GF-D8 (cell line): ENCODE results near the gene RNF157.
"Not testable (repeated sequence)": the region's sequence is repeated elsewhere in the genome, so short reads cannot be mapped to it uniquely, and the experiment has no call there.

Experiments
- DNase-seq: peaks from one replicate; lab custom pipeline; 2025; lab: John Stamatoyannopoulos, UW

RNF157 gene

DNA sequence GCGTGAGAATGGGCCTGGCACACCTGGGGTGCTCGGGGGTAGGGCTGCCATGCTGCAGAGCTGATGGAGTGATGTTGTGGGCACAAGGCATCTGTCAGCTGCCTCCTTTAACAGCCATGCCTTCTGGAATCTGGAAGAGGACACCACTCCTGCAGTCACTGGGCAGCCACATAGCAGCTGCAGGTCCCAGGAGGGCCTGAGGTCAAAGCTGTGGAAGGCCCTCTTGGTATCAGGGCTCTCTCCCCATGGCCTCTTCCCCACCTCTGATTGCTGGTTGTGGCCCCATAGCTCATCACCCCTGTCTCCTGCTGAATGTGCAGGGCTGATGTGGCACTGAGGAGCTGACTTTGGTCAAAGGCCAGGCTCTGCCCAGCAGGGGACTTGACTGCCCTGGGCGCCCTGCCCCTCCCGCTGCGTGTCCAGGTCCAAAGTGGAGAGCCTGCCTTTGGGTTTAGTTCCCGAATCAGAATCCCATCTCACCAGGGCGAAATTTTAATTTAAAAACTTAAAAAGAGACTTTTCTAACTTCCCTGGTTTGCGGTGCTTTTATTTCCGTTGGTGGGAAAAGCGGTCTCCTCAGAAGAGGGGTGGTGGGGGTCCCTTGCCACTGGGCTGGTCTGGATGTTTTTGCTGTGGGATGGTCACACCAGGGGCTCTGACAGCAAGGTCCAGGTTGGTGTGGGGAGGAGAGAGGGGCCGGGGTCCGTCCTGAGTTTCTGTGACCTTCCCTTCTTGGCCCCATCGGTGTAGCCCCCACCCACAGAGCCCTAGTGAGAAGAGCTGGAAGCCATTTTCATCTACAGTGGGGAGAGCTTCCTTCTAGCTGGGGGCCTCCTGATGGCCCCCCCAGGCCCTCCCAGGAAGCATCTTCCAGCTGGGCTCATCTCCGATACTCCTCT lies 30.7 kb upstream of the RNF157 start:
- DNase-seq = no peak

DNA sequence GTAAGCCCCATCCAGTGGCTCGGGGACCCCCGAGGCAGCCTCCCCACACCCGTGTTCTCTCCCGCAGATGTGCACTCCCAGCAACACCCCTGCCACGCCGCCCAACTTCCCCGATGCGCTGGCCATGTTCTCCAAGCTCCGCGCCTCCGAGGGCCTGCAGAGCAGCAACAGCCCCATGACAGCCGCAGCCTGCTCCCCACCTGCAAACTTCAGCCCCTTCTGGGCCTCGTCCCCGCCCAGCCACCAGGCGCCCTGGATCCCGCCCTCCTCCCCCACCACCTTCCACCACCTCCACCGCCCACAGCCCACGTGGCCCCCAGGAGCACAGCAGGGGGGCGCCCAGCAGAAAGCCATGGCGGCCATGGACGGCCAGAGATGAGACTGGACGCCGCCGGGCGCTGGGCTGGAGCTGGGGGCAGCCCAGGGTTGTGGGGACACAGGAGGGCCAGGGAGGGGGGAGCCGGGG lies 29.9 kb upstream of the RNF157 start:
- no peak for DNase-seq

DNA sequence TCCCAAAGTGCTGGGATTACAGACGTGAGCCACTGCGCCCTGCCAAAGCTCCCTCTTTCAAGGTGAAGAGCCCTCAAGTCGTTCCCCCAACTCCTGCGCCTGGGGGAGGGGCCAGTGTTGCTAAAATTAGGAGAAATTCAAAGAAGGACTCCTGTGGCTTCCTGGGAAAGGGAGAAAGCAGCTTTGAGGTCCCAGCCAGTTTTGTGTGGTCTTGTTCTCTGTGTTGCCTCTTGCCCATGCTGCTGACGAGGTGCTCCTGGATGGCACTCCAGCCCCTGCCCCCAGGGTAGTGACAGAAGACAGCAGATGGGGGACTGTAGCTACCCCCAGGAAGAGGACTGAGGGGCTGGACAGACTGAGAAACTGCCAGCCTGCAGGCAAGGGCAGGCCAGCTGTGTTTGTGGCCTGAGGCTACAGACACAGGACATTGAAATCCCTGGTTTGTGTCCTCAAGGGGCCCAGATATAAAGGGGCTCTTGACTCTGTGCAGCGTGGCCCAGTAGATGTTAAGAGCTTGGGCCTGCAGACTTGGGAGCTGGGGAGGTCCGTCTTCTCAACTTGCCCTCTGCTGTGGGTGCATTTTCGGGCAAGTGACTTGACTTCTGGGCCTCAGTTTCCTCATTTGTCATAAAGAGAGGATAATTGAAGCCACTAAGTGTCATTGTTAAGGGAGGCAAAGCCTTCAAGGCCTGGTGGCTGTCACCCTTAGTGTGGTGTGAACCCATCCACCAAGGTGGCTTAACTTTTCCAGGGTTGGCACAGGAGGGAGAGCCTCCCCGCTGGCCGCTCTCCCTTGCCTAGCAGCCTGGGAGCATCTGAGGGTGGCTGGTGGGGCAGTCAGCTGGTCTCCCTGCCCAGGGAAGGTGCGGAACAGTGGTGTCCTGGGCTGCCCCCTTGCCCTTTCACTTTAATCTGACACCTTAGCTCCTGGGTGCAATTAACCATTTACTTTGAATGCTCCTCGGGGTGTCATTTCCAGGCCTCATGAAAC lies 29.0 kb upstream of the RNF157 start:
- DNase-seq = no peak

DNA sequence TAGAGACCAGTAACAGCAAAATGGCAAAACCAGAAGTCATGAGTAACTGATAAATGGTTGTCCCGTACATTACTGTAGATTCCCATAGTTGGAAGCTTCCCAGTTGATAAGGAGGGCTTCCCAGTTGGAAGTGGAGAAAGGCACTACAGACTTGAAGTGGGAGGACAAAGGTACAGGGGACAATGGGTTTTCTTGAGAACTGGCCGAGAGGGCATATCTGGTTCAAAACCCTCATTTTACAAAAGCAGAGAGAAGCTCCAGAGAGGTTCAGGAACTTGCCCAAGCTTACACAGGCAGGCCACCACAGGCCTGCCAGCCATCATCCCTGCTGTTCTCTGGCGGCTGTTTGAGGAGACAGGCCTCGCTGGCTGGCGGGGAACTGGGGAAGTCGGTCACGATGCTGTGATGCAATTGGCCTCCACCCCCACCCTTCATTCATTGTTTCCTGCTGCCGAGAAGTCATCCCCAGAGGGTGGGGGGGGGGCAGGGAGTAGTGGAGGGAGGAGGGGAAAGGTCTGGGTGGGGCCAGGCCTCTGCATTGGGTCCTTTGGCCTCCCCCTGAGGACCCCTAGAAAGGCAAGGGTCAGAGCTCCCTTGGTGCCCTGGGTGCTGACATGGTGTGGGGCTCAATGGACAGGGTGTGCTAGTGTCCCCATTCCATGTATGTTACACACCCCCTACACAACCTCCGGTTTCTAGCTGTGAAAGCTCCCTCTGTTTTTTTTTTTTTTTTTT lies 27.9 kb upstream of the RNF157 start:
- DNase-seq = peak; percentile 89

DNA sequence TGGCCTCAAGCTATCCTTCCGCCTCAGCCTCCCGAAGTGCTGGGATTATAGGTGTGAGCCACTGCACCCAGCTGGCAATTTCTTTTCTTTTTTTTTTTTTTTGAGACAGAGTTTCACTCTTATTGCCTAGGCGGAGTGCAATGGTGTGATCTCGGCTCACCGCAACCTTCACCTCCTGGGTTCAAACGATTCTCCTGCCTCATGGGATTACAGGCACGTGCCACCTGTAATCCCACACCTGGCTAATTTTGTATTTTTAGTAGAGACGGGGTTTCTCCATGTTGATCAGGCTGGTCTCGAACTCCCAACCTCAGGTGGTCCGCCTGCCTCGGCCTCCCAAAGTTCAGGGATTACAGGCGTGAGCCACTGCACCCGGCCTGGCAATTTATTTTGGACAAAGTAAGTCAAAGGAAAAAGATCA lies 27.3 kb upstream of the RNF157 start:
- not testable (repeated sequence) for DNase-seq

DNA sequence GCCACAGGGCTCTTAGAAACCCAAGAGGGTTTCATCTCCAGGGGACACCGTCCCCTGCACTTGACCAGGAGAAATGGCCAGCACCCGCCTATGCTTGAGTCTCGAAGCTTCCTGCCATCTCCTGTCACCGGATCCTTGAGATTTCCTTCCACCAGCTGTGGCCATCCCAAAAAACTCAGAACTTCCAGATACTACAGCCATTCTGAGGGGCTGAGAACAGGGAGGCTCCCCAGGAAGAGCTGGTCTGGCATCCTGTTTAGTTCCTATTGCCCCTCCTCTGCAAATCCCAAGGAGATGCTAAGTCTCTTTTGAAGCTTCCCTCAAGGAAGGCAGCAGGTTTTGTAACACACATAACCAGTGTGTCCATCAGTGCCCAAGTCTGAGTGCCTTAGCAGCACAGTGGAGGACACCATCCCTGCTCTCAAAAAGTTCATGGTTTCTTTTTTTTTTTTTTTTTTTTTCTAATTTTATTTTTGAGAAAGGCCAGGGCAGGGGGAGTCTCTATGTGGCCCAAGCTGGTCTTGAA lies 26.8 kb upstream of the RNF157 start:
- no peak for DNase-seq

DNA sequence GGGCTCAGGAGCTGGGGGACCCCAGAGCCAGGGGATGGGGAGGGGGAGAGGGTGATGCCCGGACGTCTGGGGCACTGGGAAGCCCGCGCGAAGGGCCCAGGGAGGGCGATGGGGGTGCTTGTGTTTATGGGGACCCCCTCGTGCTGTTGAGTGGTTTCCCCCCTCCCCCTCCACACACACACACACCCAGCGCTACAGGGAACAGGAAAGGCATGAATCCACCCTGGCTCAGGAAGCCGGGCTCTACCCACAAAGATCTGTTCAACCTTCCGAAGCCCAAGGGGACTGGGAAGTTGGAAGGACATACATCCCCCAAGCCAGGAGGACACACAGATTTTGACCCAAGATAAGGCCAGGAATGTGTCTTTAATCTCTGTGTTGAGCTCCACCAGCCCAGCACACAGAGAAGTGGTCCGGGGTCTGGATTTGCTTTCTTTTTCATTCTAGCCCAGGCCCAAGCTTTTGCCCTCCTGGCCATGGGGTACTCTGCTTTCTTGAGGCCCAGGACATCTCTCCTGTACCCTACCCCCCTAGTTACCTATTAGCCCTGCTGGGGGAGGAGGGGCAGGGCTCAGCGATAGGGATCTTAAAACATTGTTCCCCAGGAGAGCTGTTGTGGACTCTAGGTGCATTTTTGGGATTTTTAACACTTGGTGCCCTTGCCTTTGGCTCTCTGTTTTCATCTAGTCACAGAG lies 26.1 kb upstream of the RNF157 start:
- no peak for DNase-seq

DNA sequence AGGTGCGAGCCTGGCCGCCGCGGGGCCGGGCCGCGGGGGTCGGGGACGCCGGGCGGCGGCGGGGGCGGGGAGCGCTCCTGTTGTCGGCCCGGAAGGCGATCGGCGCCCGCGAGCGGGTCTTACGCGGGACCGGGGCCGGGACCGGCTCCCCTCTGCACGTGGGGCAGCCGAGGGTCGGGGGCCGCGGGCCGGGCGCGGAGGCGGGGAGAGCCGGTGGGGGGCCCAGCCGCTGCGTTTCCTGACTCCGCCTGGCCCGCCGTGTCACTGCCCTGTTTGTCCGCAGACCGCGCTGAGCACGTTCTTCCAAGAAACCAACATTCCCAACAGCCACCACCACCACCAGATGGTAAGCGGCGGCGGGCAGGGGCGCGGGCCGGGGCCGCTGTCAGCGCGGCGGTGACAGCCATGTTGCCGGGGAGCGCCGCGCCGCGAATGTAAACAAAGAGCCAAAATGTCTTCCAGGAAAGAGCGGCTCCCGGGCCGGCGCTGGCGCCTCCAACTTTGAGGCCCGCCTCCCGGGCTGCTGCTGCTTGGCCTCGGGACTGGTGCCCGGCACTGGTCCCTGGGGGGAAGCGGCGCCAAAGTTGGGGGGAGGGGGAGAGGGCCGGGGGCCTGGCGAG lies 25.4 kb upstream of the RNF157 start:
- DNase-seq = no peak

DNA sequence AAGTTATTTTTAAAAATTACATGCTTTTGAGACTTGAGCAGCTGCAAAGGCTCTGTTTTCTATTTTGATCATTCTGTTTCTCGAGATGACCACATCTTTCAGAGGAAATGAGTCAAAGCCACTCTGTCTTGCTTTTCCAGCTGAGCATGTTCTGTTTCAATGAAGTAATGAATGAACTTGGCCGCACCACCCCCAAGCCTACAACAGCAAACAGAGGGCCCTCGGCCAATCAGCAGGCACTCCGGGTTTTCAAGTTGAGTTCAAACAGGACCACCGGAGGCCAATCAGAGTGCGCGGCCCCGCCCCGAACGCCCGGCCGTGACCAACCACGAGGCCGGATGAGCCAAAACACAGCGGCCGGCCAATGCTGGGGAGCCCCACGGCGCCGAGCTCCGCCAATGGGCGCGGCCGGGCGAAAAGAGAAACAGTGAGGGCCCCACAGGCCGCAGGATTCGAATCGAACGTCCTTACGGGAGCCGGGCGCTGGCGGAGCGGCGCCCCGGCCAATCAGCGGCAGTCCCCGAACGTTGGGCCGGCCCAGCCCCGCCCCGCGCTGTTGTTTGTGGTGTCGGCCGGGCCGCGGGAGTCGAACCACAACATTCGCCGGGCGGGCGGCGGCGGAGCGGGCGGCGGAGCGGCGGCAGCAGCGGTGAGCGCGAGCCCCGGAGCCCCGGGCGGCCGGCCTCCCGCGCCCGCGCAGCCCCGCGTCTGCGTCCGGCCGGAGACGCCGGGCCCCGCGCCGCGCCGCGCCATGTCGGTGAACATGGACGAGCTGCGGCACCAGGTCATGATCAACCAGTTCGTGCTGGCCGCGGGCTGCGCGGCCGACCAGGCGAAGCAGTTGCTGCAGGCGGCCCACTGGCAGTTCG lies 24.7 kb upstream of the RNF157 start, which contains the start of gene UBALD2:
Gene UBALD2, plus strand, starts transcription at position 594 of the 869 bp plus-strand sequence. Its CDS starts 158 bp downstream, at position 752.
- DNase-seq = peak; percentile 97

DNA sequence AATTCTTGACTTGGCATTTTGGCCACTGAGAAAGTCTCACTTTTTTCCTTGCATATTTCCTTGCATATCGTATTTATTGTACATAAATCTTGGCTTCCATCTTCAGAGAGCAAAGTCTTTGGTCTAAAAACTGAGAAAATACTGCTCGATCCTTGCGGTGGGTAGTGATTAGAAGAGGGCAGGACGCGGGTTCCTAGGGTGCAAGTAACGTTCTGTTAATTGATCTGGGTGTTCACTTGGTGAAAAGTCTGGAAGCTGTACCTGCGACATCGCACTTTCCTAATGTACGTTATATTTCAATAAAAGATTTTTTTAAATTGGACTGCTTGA lies 24.1 kb upstream of the RNF157 start:
- DNase-seq = no peak

DNA sequence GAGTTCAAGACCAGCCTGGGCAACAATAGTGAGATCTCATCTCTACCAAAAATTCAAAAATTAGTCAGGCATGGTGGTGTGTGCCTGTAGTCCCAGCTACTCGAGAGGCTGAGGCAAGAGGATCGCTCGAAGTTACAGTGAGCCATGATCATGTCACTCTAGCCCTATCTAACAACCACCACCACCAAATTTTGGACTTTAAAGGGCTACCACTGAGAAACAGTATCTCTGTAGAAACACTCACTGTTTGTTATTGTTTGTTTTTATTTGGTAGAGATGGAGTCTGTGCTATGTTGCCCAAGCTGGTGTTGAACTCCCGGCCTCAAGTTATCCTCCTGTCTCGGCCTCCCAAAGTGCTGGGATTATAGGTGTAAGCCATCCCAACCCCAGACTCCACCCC lies 23.6 kb upstream of the RNF157 start:
- no peak for DNase-seq

DNA sequence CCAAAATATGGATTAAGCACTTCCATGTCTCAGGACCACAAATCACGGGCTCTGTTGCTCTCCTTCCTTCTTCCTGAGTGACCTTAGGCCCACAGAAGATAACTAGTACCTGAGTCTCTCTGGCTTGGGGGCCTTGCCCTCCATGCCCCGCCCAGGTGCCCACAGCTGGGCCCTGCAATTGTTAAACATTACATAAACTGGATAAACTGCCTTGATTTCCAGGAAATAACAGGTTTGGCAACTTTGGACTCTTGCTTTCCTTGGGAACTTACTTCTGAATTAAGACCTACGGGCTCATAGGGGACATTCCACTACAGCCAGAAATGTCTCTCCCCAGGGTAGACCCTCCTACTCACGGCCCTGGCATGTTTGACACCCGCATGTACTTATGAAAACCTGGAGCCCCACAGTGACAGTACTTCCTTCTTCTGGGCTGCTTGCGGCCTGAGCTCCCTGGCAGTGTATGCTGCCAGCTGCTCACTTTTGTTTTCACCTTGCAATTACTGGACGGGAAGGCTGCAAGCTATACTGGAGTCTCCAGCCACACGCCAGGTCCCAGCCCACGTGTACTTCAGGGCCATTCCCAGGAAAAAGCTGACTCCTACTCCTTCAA lies 22.5 kb upstream of the RNF157 start:
- peak; percentile 76 for DNase-seq

DNA sequence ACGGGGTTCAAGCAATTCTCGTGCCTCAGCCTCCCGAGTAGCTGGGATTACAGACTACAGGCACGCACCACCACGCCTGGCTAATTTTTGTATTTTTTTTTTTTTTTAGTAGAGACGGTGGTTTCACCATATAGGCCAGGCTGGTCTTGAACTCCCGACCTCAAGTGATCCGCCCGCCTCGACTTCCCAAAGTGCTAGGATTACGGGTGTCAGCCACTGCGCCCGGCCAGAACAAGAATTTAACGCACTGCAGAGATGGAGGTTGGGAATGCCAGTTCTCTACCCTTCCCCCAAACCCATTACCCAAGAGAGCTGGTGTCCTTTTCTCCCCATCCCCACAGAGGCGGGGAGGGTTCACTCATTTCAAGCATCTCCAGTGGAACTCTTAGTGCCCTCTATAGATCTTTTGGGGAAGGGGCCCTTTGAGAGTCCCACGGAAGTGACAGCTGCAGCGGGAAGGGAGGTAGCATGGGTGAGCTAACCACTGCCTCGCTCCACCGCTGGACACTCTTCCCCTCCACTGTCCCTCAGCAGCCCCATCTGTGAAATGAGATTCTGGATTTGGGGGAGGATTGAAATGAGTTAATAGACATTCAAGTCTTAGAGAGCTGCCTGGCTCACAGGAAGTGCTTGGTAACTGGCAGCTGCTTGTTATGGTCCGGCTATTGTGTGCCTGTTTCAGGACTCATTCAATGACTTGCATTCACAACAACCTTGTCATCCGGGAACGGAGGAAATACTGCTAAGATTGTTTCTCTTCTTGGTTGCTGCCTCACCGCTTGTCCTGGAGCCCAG lies 21.3 kb upstream of the RNF157 start:
- no peak for DNase-seq

DNA sequence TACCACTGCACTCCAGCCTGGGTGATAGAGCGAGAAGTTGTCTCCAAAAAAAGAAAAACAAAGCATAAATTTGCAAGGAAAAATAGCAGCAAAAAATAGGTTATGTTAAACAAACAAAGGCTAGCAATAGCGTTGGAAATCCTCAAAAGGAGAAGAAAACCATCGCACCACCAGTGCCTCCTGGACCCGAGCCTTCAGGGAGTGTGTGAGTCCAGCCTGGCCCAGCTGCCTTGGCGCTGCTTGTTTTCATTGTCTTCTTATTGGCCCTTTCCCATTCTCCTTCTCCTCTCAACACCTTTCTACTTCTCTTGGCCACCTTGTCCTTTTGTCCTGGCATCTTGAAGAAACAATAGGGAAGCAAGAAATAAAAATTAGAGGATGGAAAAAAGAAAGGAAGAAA lies 20.4 kb upstream of the RNF157 start:
- DNase-seq = no peak

DNA sequence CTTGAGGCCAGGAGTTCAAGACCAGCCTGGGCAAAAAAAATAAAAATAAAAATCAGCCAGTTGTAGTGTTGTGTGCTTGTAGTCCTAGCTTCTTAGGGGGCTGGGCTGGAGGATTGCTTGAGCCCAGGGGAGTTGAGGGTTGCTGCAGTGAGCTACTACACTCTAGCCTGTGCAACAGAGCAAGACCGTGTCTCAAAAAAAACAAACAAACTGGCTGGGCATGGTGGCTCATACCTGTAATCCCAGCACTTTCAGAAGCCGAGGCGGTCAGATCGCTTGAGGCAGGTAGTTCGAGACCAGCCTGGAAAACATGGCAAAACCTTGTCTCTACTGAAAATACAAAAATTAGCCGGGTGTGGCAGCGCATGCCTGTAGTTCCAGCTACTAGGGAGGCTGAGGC lies 19.9 kb upstream of the RNF157 start:
- DNase-seq = no peak

DNA sequence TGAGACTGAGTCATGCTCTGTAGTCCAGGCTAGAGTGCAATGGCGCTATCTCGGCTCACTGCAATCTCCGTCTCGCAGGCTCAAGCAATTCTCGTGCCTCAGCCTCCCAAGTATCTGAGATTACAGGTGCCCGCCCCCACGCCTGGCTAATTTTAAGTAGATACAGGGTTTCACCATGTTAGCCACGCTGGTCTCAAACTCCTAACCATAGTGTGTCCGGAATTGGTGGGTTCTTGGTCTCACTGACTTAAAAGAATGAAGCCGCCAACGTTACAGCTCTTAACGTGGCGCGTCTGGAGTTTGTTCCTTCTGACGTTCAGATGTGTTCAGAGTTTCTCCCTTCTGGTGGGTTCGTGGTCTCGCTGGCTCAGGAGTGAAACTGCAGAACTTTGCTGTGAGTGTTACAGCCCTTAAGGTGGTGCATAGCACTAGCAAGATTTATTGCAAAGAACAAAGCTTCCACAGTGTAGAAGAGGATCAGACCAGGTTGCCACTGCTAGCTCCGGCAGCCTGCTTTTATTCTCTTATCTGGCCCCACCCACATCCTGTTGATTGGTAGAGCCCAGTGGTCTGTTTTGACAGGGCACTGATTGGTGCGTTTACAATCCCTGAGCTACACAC lies 16.2 kb upstream of the RNF157 start:
- not testable (repeated sequence) for DNase-seq

DNA sequence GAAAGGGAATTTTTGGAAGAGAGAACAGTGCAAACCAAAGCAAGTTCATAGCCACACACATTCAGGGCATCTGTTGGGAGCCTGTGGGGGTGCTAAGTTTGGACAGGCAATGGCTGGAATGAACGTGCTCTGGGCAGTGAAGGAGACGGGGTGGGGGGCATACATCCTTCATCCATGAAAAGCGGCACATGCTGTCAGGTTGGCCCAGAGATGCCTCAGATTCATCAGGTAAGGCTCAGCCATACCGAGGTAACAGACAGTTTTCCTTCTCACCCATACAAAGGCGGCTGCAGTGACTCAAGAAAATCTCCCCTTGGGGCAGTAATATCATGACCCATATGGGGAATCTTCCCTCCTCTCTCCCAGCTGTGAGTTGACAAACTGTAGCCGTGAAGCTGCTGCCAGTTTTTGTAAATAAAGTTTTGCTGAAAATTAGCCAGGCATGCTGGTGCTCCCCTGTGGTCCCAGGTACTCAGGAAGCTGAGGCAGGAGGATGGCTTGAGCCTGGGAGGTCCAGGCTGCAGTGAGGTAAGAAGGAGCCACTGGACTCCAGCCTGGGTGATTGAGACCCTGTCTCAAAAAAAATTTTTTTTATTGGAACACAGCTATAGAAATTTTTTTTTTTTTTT lies 15.6 kb upstream of the RNF157 start:
- DNase-seq = no peak
